ENCODE measurements around the gene RMDN3.

Gene RMDN3

DNA sequence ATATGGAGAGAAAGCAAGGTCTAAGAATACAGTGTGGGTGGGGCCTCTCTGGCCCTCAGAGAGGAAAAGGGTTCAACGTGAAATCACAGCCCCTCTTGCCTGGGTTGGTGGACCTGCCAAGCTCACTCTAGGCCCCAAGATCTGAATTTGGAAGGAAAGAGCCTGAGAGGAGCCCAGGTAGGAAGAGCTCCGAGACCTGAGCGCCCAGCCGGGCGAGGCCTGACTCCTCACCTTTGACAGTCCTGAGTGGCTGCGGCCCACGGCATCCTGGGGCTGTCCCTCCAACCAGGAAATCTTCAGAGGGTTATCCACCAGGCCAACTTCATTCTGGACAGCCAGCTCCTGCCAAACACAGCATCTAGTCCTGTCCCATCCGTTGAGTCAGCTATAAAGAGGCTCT is 18.4 kb upstream of the RMDN3 start:
- no peak for DNase-seq (ENCODE audit: low read depth in 2 of 2)

DNA sequence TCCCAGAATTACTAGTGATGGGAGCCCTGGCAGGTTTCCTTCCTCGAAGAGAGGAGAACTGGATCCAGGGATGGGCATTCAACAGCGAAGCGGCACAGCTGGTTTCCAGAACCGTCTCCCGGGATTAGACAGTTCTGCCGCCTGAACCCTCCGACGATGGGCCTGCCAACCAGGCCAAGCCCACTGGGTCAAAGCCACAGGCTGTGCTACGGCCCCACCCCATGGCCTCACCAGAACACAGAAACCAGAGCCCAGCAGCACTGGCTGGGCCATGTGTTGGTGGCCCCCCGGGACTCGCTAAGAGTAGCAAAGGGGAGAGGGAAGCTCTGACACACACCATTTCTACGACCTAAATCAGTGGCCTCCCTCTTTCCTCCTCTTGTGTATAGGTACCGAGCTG is 17.0 kb upstream of the RMDN3 start:
- DNase-seq (ENCODE audit: low read depth in 2 of 2) = no peak

DNA sequence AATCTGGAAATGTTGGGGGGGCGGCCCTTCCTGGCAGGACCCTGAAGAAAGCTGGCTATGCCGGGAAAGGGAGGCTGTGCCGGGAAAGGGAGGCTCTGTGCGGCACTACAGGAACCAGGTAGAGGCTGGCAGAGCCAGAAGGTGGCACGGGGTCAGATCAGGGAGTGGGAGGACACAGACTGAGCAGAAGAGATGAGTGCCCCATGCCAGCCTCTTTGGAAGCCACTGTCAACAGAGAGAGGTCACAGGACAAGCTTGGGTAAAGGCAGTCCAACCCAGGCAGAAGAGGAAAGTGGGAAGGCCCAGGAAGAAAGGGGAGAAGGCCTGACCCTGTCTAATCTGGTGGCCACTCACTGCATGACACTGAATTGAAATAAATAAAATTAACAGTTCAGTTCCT is 16.2 kb upstream of the RMDN3 start:
- DNase-seq (ENCODE audit: low read depth in 2 of 2) = no peak

DNA sequence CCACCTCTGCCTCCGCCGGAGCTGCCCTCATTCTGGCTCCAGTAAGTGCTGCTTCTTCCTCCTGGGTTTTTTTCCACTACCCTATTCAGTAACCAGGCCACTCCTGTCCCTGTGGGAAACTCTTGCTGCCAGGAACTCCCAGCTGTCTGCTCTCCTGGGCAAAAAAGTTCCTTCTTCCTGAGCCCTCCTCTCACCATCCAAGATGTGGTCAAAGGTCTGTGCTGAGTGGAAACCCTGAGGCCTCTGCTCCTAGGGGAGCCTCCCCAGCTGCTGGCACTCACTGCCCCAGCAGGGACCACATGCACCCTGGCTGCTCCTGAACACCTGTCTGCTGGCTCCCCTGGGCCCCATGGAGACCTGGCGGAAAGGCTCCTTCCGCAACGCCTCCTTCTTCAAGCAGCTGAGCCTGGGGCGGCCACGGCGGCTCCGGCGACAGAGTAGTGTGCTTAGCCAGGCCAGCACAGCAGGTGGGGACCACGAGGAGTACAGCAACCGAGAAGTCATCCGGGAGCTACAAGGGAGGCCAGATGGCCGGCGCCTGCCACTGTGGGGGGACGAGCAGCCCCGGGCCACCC is 15.2 kb upstream of the RMDN3 start:
- DNase-seq (ENCODE audit: low read depth in 2 of 2) = no peak

DNA sequence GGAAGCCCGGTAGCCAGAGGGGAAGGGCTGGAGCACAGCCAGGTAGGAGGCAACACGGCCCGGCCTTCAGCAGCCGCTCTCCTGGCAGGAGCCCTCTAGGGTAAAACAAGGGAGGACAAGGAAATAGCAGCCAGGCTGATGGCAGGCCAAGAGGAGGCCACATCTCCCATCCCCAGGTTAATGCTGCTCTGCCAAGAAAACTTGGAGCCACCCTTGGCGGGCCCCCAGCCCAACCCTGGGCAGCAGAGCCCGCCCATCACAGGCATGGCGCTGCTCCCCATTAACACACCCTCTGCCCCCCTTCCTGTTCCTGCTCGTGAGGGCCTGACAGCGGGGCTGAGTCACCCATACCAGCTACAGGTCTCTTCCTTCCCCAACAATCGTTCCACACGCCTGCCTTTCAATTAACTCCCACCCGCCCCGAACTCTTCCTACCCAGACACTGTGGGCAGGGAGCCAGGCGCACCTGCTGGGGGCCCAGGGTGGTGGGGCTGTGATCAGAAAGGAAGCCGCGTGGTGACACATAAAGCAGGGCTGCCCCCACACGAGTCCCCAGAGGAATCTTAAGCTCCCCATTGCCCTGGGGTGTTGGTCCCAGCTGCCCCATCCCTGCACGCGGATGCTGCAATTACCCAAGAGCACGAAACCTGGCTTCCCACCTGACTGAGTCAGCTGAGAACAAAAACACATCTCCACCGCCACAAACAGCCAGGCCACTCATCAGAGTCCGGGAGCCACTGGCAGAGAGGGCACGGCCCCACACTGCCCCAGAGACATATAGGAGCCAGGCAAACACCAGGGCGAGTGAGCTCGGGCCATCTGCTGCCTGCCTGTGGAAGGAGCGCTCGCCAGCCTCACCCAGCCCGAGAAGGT is 14.5 kb upstream of the RMDN3 start, which contains the start of gene C15orf62:
C15orf62 (plus strand) TSS at position 707 of the 873 bp plus-strand sequence. CDS start 516 bp downstream, outside the sequence.
- DNase-seq (ENCODE audit: low read depth in 2 of 2) = no peak

DNA sequence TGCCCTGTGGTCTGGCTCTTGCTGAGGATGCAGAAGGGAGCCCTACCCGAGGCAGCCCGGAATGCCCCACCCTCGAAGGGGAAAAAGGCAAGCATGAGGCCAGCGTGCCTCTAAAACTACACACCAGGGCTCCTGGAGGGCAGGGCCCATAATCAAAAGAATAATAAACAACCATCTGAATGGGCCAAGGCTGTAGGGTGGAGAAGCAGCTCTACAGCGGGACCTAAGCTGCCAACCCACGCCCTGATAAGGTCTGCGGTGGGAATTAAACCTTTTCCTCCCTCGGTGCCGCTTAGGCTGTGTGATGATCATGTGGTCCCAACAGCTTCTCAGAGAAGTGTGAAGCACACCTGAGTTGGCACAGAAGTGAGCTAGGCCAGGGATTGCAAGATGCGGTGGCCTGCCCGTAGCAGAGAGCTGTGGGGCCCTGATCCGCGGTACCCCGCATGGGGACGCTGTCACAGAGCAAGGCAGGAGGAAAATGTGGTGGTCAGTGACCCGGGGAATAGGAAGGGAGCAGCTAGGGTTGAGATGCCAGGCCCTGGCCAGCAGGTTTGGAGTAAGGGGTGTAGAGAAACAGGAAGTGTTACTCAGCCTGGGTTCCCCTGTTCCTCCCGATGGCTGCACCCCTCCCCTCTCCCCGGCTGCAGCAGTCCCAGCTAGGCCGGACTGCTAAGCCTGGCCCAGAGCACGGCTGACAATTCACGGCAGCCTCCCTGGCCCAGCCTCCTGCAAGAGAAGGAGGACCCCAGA is 13.6 kb upstream of the RMDN3 start:
- no peak for DNase-seq (ENCODE audit: low read depth in 2 of 2)

DNA sequence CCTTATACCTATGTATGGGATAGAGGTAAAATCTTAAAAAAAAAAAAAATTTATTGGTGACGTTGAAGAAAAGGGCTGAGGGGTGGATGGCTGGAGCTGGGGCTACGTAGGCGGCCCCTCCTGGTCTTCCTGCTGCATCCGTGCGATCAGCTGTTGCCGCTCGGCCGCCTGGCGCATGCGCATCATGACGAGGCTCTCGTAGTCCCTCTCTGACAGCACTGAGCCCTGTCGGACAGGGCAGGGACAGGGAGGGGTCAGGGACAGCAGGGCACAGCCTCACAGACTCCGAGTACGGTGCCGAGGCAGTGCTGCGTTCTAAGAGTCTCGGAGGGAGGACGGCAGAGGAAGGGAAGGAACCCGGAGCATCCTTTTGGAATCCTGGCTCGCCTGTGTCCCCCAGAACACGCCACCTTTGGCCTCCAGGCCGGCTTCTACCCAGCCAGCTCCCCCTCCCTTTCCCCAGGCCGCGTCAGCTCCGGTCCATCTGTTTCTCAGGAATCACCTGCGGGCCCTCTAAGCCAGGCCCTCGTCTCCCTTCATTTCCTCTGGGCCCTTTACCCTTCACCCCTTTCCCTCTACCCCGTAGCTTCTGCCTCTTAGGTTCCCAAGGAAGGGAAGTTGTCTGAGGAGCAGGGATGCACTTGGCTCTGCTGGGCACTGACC is 12.9 kb upstream of the RMDN3 start:
- DNase-seq (ENCODE audit: low read depth in 2 of 2) = no peak

DNA sequence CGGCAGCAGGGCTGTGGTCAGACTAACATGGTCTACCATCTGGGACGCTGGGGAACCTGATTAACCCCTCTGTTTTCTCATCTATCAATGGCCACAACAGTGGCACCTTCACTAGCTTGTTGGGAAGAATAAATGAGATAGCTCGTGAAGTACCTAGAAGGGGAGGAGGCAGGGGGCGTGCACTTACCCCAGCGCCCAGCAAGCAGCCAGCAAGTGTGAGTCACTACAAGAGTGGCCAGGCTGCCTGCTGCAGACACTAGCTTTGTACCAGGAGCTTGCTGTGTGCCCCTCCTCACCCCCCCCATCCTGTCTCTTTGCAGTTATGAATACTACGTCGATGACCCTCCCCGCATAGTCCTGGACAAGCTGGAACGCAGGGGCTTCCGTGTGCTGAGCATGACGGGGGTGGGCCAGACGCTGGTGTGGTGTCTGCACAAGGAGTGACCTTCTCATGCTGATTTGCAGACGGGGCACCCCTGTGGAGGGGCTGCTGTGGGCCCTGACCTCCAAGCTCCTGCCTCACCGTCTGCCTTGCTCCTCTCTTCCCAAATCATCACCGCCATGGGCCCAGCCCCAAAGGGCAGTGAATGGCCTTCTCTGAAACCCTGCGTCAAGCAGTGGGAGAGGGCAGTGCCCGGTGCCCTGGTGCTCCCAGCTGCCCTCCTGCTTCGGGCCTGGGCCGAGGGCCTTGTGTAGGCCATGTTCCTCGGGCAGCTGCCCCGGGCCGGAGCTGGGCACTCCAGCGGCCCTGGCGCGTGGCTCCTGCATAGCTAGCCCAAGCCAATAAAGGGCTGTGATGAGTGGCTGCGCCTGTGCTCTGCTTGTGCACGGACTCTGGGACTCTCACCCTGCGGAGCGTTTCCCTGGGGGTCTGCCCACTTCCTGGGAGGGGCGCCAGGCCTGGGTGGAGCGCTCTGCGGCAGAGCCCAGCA is 12.1 kb upstream of the RMDN3 start:
- DNase-seq (ENCODE audit: low read depth in 2 of 2) = no peak

DNA sequence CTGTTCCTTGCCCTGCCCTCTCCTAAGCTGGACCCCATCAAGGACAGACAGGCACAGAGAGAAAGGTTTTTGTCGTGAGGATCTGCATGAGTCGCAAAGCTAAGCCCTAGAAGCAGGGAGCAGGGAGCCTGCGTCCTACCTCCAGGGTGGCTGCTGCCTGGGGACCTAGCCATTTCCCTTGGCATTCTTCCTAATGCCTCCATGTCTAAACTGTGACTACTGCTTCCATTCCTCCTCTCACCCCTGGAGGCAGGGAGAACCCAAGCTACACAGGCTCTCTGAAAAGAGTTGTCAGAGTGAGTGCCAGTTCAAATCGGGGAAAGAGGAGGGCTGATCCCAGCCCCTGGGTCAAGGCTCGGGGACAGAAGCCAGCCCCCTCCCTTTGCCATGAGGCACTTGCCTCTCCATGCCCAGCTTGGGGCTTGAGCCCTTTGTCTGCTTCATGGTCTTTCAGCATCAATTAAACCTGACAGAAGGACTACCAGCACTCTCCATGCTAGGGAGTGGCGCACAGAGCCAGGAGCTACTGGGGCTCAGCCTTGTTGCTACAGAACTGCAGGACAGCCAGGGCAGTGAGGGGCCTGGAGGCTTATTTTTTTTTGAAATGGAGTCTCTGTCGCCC is 11.3 kb upstream of the RMDN3 start:
- no peak for DNase-seq (ENCODE audit: low read depth in 2 of 2)

DNA sequence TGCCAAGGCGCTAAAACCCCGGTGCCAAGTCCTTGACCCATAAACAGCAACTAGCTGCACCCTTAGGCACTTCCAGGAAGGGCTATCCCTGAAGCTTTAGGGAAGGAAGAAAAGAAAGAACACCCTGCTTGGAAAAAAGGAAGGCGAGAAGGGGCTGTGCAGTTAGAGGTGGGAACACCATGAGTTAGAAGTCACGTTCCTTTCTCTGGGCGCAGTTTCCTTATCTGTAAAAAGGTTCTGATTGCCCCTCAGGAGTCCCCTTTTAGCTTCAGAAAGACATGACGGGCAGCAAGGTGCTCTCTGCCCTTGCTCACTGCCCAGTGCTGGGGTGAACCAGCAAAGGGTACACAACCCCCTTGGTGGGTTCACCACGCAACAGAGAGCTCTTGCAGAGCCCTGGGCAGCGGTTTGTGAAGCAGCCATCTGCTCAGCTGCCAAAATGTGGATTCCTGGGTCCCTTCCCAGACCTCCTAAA is 9.6 kb upstream of the RMDN3 start:
- DNase-seq (ENCODE audit: low read depth in 2 of 2) = no peak

DNA sequence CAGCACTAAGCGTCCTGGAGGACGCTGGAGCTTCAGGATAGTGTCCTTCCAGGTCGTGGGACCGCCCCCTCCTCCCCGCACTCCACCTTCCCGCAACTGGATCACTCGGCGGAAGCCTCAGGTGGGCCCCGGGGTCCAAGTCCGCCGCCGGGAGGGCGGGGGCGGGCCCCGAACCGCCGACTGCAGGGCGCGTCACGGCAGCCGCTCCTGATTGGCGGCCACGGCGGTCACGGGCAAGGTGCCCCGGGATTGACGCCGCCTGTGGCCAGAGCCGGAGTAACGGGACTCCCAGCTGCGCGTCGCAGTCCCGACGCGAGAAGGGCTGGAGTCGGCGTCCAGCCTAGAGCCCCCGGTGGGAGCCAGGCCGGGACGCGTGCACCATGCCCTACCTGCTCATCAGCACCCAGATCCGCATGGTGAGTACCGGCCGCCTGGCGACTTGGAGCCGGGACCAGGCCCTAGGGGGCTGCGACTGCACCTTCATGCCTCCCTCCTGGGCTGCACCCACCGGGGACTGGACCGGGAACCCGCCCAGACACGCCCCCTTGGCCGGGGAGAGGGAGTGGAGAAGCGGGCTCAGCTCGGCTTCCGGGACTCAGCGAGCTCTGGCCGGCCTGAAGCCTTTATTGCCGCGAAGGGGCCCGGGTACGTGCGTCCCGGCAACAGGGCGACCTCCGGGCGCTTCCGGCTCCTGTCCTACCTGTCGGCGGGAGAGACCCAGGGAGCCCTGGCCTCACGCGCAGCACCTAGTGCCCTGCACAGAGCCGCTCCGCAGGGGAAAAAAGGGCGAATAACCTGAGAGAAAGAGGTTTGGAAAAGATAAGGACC is 9.0 kb upstream of the RMDN3 start, which contains the start of gene GCHFR:
GCHFR (plus strand) TSS at position 268 of the 828 bp plus-strand sequence; CDS start at position 381, 113 bp downstream.
- DNase-seq (ENCODE audit: low read depth in 2 of 2) = no peak

DNA sequence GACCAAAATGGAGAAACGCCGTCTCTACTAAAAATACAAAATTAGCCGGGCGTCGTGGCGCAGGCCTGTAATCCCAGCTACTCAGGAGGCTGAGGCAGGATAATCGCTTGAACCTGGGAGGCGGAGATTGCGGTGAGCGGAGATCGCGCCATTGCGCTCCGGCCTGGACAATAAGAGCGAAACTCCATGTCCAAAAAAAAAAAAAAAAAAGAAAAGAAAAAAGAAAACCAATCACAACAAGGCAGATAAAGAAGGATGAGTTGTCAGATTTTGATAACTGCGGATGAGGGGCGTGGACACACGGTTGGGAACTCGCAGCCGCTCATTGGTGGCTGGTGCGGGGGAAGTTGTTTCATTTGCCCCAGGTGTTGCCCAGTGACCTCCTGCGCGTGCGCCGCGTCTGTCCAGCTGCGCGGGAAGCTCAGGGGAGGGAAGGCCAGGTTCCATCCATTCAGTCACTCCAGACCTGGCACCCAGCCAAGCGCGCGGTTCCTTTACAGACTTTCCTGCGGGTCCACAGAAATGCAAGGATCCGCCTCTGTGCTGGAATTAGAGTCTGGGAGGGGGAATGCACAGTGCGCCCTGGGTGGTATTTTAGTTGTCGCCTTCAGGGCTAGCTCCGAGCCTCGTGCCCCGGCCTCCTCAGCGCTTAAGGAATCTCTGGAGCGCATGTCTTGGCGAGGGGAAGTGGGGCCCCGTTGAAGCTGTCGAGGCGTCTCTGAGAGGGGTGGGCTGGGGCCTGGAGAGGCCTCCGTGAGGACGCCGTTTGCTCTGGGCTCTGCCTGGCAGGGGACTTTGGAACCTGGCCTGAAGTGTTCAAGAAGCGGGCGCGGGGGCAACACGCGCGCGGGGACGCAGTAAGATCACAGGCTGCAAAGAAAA is 8.1 kb upstream of the RMDN3 start:
- DNase-seq (ENCODE audit: low read depth in 2 of 2) = no peak

DNA sequence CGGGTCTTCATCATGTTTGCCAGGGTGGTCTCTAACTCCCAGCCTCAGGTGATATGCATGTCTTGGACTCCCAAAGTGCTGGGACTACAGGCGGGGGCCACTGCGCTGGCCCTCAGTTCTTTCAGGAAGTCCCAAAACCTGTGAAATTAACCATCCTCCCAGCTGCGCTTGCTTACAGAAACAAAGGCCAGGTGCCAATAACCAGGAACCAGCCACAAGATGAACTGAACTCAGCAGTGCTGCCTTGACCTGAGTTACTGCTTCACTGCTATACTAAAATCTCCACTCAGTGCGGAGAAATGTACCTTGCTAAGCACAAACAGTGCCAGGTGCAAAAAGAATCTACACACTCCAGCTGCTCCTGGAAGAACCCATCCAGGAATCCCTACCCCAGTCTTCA is 4.9 kb upstream of the RMDN3 start:
- DNase-seq (ENCODE audit: low read depth in 2 of 2) = no peak

DNA sequence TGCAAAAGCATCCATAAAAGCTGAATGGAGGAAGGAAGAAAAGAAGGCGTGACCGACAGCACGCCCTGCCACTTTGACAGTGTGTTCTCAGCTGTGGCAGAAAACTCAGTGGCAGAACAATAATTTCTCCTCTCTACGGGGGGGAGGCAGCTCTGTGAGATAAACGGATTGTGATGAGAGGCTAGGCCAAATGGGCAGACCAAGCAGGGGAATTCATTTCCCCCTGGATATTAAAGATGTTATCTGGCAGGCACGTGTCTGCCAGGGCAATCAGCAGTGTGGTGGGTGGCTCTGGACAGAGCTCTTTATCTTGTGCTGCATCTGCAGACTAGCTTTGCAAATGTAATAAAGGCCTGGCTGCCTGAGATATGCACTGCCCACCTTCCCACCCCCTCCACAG is 1.9 kb upstream of the RMDN3 start:
- no peak for DNase-seq (ENCODE audit: low read depth in 2 of 2)

DNA sequence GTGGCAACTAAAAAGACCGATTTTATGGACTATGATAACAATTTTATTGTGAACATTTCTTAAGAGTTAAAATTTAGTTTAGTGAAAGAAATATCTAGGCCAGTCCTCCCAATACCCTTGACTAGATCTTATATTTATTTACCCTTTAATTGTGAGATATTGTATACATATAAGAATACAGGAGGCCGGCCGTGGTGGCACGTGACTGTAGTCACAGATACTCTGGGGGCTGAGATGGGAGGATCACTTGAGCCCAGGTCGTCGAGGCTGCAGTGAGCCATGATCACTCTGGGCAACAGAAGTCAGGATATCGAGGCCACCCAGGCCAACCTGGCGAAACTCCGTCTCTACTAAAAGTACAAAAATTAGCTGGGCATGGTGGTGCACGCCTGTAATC is 756 bp upstream of the RMDN3 start:
- no peak for DNase-seq (ENCODE audit: low read depth in 2 of 2)

DNA sequence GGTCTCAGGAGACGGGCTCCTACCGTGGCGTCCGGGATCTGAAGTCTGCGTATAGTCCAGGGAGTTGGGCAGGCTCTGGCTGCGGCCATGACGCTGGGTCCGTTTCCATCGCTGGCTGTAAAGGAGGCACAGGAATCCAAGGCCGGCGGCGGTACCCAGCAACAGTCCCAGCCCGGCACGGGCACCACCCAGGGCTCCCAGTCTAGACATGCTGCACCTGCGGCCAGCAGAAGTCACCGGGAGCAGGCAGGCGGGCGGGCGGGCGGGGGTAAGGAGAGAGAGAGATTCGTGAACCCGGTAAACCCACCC is 526 bp downstream of the RMDN3 start:
- DNase-seq (ENCODE audit: low read depth in 2 of 2) = no peak

DNA sequence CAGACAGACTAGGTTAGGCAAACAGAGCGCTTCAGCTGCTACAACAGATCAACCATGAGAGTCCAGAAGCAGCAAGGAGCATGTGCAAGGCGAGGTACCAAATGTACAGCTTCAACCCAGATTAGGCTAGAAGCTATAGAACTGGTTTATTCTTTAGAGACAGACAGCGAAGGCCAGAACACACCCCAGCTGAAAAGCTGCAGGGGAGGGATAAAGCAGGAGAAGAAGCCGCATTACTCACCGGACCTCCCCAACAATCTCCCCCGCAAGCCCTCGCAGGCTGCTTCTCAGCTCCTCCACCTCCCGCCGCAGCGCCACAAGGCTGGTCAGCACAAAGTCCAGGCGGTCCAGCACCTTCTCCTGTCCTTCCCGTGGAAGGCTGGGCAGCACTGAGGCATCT is 3.3 kb downstream of the RMDN3 start:
- no peak for DNase-seq (ENCODE audit: low read depth in 2 of 2)

DNA sequence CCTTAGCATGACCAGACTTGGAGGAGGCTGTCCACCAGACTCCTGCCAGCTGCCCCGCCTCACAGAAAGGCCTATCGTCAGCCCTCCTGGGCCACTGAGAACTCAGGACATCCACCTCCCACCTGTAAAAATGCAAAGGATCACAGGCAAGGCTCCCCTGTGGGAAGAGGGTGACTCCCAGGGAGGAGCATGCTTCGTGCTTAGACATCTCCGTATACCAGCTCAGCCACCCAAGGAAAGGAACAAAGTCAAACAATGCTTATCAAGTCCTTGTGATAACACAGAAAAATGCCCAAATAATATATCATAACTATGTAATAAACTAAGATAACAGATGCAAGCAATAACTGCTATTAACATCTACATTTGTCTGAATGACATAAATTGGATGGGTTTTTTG is 4.2 kb downstream of the RMDN3 start:
- no peak for DNase-seq (ENCODE audit: low read depth in 2 of 2)
